NCI-H345 (cell line): ENCODE results near the gene SNAP29.
"Not testable (repeated sequence)": the region's sequence is repeated elsewhere in the genome, so short reads cannot be mapped to it uniquely, and the experiment has no call there.

Source experiments
- DNase-seq: peaks from one replicate; lab custom pipeline; 2025; lab: John Stamatoyannopoulos, UW

Gene SNAP29

DNA sequence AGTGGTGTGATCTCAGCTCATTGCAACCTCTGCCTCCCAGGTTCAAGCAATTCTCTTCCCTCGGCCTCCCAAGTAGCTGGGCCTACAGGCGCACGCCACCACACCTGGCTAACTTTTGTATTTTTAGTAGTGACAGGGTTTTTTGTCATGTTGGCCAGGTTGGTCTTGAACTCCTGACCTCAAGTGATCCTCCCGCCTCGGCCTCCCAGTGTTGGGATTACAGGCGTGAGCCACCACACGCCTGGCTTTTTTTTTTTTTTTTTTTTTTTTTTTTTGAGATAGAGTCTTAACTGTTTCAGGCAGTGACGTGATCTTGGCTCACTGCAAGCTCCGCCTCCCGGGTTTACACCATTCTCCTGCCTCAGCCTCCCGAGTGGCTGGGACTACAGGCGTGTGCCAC lies 71.6 kb downstream of the SNAP29 start:
- not testable (repeated sequence) for DNase-seq

DNA sequence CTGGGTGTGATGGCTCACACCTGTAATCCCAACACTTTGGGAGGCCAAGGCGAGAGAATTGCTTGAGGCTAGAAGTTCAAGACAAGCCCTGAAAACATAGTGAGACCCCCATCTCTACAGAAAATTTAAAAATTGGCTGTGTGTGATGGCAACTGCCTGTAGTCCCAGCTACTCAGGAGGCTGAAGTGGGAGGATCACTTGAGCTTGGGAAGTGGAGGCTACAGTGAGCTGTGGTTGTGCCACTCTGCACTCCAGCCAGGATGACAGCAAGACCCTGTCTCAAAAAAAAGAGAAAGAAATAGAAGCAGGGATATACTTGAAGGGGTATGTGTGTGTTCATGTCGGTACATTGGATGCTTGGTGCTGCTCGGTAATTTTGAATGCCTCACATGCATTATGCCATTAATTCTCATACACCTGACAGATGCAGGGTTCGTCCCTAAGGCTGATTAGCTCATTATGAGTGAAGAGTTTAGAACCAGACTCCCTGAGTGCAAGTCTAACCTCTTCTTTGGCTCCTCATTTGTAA lies 72.4 kb downstream of the SNAP29 start:
- no peak for DNase-seq

DNA sequence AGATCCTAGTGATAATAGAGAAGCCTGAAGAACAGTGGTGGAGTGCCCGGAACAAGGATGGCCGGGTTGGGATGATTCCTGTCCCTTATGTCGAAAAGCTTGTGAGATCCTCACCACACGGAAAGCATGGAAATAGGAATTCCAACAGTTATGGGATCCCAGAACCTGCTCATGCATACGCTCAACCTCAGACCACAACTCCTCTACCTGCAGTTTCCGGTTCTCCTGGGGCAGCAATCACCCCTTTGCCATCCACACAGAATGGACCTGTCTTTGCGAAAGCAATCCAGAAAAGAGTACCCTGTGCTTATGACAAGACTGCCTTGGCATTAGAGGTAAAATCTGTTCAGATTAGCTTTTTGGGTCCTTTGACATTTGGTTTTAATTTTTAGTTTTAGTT lies 75.1 kb downstream of the SNAP29 start:
- no peak for DNase-seq

DNA sequence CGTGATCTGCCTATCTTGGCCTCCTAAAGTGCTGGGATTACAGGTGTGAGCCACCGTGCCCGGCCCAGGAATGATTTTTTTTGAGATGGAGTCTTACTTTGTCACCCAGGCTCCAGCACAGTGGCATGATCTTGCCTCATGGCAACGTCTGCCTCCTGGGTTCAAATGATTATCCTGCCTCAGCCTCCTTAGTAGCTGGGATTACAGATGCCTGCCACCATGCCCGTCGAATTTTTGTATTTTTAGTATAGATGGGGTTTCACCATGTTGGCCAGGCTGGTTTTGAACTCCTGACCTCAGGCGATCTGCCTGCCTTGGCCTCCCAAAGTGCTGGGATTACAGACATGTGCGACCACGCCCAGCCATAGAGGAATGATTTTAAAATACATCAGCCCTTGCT lies 76.2 kb downstream of the SNAP29 start:
- not testable (repeated sequence) for DNase-seq

DNA sequence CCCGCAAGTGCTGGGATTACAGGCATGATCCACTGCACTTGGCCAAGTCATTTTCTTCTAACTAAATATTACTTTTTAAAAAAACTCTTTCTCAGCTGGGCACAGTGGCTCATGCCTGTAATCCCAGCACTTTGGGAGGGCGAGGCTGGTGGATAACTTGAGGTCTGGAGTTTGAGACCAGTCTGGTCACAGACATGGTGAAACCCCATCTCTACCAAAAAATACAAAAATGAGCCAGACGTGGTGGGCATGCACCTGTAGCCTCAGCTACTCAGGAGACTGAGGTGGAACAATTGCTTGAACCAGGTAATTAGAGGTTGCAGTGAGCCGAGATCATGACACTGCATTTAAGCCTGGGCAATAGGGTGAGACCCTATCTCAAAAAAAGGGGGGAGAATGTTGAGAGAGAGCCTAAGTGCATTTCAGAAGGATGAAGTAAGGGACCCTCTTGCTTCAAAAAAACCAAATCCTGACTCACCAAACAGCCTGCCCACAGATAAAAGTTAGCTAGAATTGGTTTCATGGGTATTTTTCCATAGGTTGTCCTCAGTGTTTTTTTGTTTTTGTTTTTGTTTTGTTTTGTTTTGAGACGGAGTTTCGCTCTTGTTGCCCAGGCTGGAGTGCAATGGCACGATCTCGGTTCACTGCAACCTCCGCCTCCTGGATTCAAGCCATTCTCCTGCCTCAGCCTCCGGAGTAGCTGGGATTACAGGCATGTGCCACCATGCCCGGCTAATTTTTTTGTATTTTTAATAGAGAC lies 77.2 kb downstream of the SNAP29 start:
- not testable (repeated sequence) for DNase-seq

DNA sequence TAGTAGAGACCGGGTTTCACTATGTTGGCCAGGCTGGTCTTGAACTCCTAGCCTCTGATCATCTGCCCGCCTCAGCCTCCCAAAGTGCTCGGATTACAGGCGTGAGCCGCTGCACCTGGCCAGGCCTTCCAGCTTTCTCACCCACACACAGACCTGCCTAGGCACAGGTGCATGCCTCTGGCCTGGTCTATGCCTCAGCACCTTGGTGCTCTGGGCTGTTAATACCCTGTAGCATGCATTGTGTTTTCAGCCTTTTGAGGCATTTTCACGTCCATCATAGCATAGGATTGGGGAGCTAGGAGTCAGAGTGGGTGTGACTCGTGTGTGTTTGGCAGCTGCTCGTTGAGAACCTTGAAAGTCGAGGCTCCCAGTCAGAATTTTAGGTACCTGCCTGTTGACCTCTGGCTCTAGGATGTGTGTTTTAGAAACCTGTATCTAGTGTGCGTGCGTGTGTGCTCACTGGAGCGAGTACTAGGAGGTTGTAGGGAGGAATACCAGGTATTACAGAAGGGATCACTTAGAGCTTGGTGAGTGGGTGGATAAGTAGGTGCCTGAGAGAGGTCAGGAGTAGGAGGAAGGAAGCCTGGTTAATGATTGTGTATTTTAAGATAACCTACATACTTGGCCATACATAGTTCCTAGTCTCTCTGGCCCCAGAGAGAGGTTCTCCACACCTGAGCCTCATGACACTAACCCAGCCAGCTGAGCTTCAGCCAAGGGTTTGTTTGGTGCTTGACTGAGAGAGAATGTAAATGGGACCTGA lies 78.4 kb downstream of the SNAP29 start:
- no peak for DNase-seq

DNA sequence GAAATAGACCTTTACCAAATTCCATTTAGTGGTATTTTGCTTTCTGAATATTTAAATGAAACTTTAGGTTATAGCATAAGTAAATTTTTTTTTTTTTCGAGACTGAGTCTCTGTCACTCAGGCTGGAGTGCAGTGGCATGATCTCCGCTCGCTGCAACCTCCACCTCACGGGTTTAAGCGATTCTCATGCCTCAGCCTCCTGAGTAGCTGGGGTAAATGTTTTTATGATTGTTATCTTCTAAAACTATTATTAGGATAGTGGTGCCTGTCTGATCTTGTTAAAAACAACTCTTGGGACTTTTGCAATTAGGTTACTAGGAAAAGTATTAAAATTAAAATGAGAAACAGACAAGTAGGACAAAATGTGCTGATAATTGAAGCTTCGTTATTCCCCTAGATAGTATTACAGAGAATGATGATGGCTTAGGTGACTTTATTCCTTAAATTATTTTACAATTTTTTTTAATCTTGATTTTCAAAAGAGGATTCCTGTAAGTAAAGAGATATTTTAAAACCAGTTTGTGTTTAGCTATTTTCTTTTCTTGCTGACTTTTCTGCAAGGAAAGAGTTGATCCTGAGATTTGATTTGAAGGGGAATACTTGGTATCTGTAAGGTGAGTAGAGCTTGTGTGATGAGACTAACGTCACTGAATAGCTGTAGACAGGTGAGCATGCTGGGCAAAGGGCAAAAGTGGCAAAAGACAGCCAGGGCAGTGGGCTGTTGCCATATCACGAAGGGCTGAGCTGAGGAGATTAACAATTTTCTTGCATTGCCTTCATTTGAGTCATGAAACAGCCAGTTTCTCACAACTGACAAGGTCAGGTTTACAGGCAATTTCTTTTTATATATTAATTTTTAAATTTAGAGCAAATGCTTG lies 79.2 kb downstream of the SNAP29 start:
- DNase-seq = no peak

DNA sequence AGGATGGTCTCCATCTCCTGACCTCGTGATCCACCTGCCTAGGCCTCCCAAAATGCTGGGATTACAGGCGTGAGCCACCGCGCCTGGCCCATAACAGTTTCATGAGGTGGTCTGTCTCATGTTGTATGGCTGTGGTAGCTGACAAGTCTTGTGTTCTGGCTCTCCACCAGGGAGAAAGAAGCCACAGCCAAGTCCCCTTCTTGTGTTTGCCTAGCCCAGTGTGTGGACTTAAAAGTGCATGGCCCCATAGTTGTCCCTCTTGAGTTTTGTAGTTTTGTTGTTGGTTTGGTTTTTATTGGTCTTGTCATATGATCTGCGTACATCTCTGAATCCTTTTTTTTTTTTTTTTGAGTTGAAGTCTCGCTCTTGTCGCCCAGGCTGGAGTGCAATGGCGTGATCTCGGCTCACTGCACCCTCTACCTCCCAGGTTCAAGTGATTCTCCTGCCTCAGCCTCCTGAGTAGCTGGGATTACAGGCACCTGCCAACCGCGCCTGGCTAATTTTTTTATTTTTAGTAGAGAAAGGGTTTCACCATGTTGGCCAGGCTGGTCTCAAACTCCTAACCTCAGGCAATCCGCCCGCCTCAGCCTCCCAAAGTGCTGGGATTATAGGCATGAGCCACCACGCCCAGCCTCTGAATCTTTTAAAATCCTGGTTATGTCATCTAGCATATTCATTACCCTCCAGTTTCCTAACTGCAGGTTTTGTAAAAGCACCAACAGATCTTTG lies 80.8 kb downstream of the SNAP29 start:
- DNase-seq = not testable (repeated sequence)

DNA sequence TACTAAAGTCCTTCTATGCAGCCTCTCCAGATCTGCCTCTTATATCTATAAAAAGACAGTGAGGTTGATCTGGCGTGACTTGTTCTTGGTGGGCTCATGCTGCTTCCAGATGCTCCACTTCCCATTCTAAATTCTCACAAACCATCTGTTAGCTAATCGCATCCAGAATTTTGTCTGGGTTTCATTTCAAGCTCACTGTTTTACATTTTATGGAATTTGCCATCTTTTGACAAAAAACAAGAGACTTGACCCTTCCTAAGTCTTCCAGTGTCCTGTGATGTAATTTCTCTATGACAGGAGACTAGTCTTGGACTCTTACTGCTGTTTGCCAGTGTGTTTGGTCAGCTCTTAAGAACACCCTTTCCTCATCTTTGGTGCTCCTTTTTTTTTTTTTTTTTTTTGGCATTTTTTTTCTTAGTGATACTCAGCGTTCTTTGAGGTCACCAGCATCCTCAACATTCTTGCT lies 81.4 kb downstream of the SNAP29 start:
- DNase-seq = no peak
